GM12878 (cell line): ENCODE measurements around the gene HERC2. TPM values are rescaled to one million over a fixed set of nuclear protein-coding genes. Genes with fewer than 3 reads are reported as not detected.
"Not testable (repeated sequence)": the region's sequence is repeated elsewhere in the genome, so short reads cannot be mapped to it uniquely, and the experiment has no call there.

ENCODE experiments used
- ATAC-seq: fragments of 200-7000 bp; cut with Tn5 transposase; 3 replicates; pipeline ENCODE4 v1.9.1; 2020; ENCODE audit warnings: mild to moderate bottlenecking, moderate library complexity
- BruUV-seq: library from RNA; stranded (reverse); fragments of 400-500 nt; replicated peaks from 2 replicates; lab custom pipeline; 2021; lab: Mats Ljungman, UMichigan
- CTCF ChIA-PET: fragments of 300-600 bp; sonication (Branson Sonifier 250); formaldehyde crosslinking; extraction: SDS; loops from one replicate; lab custom pipeline; 2021; ENCODE audit warnings: inconsistent platforms; lab: Yijun Ruan, JAX
- POLR2A ChIA-PET: fragments of 350-600 bp; formaldehyde crosslinking; extraction: SDS; loops from one replicate; lab custom pipeline; 2021; ENCODE audit warnings: inconsistent platforms; lab: Charles Lee
- RAD21 ChIA-PET: fragments of 300-600 bp; sonication (Branson Sonifier 250); formaldehyde crosslinking; loops from one replicate; lab custom pipeline; 2023; ENCODE audit warnings: antibody characterized with exemption; ENCODE audit not compliant: unreplicated experiment; lab: Charles Lee
- SMC1A ChIA-PET: fragments of 300-600 bp; sonication (Branson Sonifier 250); formaldehyde crosslinking; loops from one replicate; lab custom pipeline; 2023; ENCODE audit not compliant: unreplicated experiment, uncharacterized antibody; lab: Charles Lee
- DNase-seq: peaks from one replicate; pipeline ENCODE4 v3.0.0-alpha.2; 2011; ENCODE audit warnings: low read depth, low spot score
- FAIRE-seq: peaks from 3 replicates; lab custom pipeline; 2011; peaks lifted over from hg19 to GRCh38; lab: Jason Lieb, UNC
- H2AFZ ChIP-seq: 2 replicates; pipeline ENCODE4 v1.6.0; 2011; ENCODE audit warnings: low read depth, low read length, control low read depth; ENCODE audit not compliant: control insufficient read depth
- H3K27ac ChIP-seq: 2 replicates; pipeline ENCODE4 v1.5.1; 2011; ENCODE audit warnings: control low read depth; ENCODE audit not compliant: control insufficient read depth, insufficient read depth
- H3K27me3 ChIP-seq, 2 experiments: replicated peaks in 1 of 2; 2 replicates each; pipeline versions ENCODE4 v1.6.0 to v1.6.1; 2011; ENCODE audit warnings: low read length in 1 of 2; ENCODE audit not compliant: control insufficient read depth in 2 of 2, insufficient read depth in 2 of 2
- H3K36me3 ChIP-seq, 2 experiments: 2 replicates each; pipeline ENCODE4 v1.5.1; 2011; ENCODE audit warnings: low read length in 1 of 2; ENCODE audit not compliant: control insufficient read depth in 2 of 2, insufficient read depth in 2 of 2
- H3K4me1 ChIP-seq: 2 replicates; pipeline ENCODE4 v1.6.1; 2011; ENCODE audit warnings: mild to moderate bottlenecking, low read length, moderate library complexity, mixed read lengths; ENCODE audit not compliant: control insufficient read depth, insufficient read depth
- H3K4me2 ChIP-seq: 2 replicates; pipeline ENCODE4 v1.6.0; 2011; ENCODE audit warnings: control low read depth; ENCODE audit not compliant: control insufficient read depth, insufficient read depth
- H3K4me3 ChIP-seq: fragments of 200-600 bp; sonication (generic); 2 replicates; pipeline ENCODE4 v1.5.1; 2016
- H3K79me2 ChIP-seq: 2 replicates; pipeline ENCODE4 v1.6.0; 2011; ENCODE audit warnings: low read length; ENCODE audit not compliant: control insufficient read depth, insufficient read depth
- H3K9ac ChIP-seq: 2 replicates; pipeline ENCODE4 v1.8.0; 2011; ENCODE audit warnings: low read length, control low read depth, mixed read lengths; ENCODE audit not compliant: control insufficient read depth, insufficient read depth
- H3K9me3 ChIP-seq: replicated peaks from 3 replicates; pipeline ENCODE4 v1.5.1; 2011; ENCODE audit warnings: mild to moderate bottlenecking, low read length; ENCODE audit not compliant: control insufficient read depth, insufficient read depth
- H4K20me1 ChIP-seq: 2 replicates; pipeline ENCODE4 v1.6.0; 2011; ENCODE audit not compliant: control insufficient read depth, insufficient read depth
- NRF1 ChIP-seq: conservative IDR thresholded peaks from 2 replicates; pipeline ENCODE4 v1.6.1; 2011; ENCODE audit warnings: mild to moderate bottlenecking, low read depth, low read length, improper control_type of control experiment
- SUZ12 ChIP-seq: fragments of 200-600 bp; sonication (generic); IDR thresholded peaks from one replicate; pipeline ENCODE4 v1.6.1; 2018; ENCODE audit warnings: antibody characterized with exemption, mild to moderate bottlenecking; ENCODE audit not compliant: unreplicated experiment
- WGBS: methylation state at CpG from one replicate; pipeline ENCODE4 v1.1.6; 2016; ENCODE audit warnings: low lambda C conversion rate; ENCODE audit not compliant: insufficient replicate concordance, insufficient coverage; ENCODE audit errors: missing lambda C conversion rate; 5-methylcytosine and 5-hydroxymethylcytosine counted together
- in situ Hi-C: fragments of 300-500 bp; cut with MboI; formaldehyde crosslinking; loops from 9 replicates; pipeline ENCODE4 v1.14.3; 2018; ENCODE audit warnings: mixed read lengths
- intact Hi-C: fragments of 100-400 bp; cut with micrococcal nuclease; formaldehyde crosslinking; loops from one replicate; pipeline ENCODE4 v1.14.2; 2022; ENCODE audit not compliant: unreplicated experiment
- polyA plus RNA-seq, 11 experiments: library from polyadenylated mRNA; depleted of rRNA in 4 of 11; unstranded in 6 of 11; stranded (reverse) in 5 of 11; fragments of >200 nt; fragmentation: Nextera tagmentation in 4 of 11; fragmentation: Illumina TruSeq in 1 of 11; extraction: Ambion mirVana in 4 of 11; extraction: Trizol in 1 of 11; gene quantifications; 1 replicate in 1 of 11; 2 replicates in 10 of 11; pipeline versions ENCODE4 v1.2.1 to v1.2.3, GENCODE V29; 2011 to 2016; ENCODE audit warnings: inconsistent platforms in 2 of 11, missing spikeins in 2 of 11, low read depth in 1 of 11
- total RNA-seq, 4 experiments: library from RNA; depleted of rRNA in 3 of 4; stranded (reverse); fragments of >200 nt in 3 of 4; fragmentation: Illumina TruSeq in 1 of 4; extraction: Trizol in 1 of 4; gene quantifications; 2 replicates each; pipeline versions ENCODE4 v1.2.1 to v1.2.3, GENCODE V29; 2013 to 2021
- TF ChIP-seq, protein P1 (sequence below): fragments of 450-650 bp; IDR thresholded peaks from 2 replicates; pipeline ENCODE4 v1.6.1; 2016; ENCODE audit warnings: mild to moderate bottlenecking
- TF ChIP-seq, protein P2 (sequence below): IDR thresholded peaks from 2 replicates; pipeline ENCODE4 v1.6.1; 2011; ENCODE audit warnings: borderline replicate concordance, low read depth, mild to moderate bottlenecking, moderate library complexity, low read length; ENCODE audit not compliant: insufficient read depth, poor library complexity, severe bottlenecking

Gene HERC2
- total and polyA plus RNA-seq, 10 of the 15 experiments (the other 5 are each of a cell fraction or from before 2014, with no cell fraction given): 6.1 to 39.0 (median 24.0) TPM

DNA sequence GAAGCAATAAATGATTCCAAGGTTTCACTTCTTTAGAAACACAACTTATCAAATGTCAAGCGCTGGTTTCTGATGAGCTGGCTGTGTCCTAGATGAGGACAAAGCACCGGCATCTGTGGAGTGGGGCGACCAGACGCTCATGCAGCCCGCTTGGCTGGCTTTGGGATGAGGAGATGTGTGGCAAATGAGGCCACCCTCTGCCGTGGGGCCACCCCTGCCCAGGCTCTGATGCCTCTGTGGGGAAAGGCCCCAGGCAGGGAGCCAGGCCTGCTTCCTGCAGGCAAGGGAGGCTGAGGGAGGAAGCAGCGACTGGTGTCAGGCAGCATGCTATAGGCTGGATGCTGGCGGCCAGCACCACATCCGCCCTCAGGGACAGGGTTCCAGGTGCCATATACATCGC is 102.9 kb downstream of the HERC2 start:
- Histone ChIP-seq H2AFZ (no peak overlapping the region), H3K36me3 (peaks cover 5 to 9% of the 10 kb centered on the region in 2 experiments; a peak in 3 of 4 replicates), H3K79me2 (no peaks in the 10 kb centered on the region), H3K4me2 (no peak overlapping the region), H3K4me1 (no peaks in the 10 kb centered on the region), H3K9ac (no peak overlapping the region), H4K20me1 (no peaks in the 10 kb centered on the region), H3K4me3 (no peak overlapping the region), H3K9me3 (no peaks in the 10 kb centered on the region), H3K27ac (no peak overlapping the region), H3K27me3 (no peaks in the 10 kb centered on the region)
- ChIA-PET SMC1A (no interaction called here), CTCF (no interaction called here), POLR2A (no interaction called here), RAD21 (no interaction called here)
- TF ChIP-seq NRF1 (no peak), SUZ12 (no peak)
- TF ChIP-seq, protein P1, sequence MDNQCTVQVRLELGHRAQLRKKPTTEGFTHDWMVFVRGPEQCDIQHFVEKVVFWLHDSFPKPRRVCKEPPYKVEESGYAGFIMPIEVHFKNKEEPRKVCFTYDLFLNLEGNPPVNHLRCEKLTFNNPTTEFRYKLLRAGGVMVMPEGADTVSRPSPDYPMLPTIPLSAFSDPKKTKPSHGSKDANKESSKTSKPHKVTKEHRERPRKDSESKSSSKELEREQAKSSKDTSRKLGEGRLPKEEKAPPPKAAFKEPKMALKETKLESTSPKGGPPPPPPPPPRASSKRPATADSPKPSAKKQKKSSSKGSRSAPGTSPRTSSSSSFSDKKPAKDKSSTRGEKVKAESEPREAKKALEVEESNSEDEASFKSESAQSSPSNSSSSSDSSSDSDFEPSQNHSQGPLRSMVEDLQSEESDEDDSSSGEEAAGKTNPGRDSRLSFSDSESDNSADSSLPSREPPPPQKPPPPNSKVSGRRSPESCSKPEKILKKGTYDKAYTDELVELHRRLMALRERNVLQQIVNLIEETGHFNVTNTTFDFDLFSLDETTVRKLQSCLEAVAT: no peak
- WGBS: 97% methylated on average over 10 of the region's 10 CpGs
- no peak for ATAC-seq
- in situ Hi-C loops (no loop called here), intact Hi-C loops (no loop called here)
- DNase-seq: no peak
- BruUV-seq: no TSS peak
- no peak for FAIRE-seq

DNA sequence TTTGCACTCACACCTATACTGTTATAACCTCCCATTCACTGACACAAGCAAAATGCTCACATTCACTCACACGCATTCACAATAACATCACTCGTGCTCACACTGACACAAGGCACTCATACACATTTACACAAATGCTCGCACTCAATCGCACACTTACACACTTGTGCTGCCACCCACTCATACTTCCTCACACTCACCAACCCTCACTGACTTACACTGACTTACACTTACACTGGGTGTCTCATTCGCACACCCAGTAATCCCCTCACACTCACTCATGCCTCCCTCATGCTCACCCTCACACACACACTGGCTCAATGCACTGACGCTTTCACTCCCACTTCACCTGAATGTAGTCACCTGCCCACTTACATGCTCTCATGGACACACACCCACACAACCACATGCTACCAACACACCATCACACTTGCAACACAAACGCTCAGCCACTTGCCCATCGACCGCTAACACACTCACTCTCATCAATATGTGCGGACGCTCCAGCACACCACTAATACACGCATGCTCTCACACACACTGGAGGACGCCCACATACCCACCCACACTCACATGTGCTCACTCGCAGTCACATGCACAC is 104.9 kb downstream of the HERC2 start:
- POLR2A ChIA-PET, H3K27me3 ChIP-seq, H3K79me2 ChIP-seq, DNase-seq, in situ Hi-C loops, H3K9ac ChIP-seq, SMC1A ChIA-PET, CTCF ChIA-PET, intact Hi-C loops, H2AFZ ChIP-seq, H3K9me3 ChIP-seq, BruUV-seq, H3K27ac ChIP-seq, H3K4me3 ChIP-seq, H3K36me3 ChIP-seq, H3K4me1 ChIP-seq, ATAC-seq, H4K20me1 ChIP-seq, RAD21 ChIA-PET, FAIRE-seq, H3K4me2 ChIP-seq: not testable (repeated sequence)
- TF ChIP-seq, protein P2, sequence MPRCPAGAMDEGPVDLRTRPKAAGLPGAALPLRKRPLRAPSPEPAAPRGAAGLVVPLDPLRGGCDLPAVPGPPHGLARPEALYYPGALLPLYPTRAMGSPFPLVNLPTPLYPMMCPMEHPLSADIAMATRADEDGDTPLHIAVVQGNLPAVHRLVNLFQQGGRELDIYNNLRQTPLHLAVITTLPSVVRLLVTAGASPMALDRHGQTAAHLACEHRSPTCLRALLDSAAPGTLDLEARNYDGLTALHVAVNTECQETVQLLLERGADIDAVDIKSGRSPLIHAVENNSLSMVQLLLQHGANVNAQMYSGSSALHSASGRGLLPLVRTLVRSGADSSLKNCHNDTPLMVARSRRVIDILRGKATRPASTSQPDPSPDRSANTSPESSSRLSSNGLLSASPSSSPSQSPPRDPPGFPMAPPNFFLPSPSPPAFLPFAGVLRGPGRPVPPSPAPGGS: peak; percentile 12
- WGBS: 99% methylated on average over 12 of the region's 14 CpGs

DNA sequence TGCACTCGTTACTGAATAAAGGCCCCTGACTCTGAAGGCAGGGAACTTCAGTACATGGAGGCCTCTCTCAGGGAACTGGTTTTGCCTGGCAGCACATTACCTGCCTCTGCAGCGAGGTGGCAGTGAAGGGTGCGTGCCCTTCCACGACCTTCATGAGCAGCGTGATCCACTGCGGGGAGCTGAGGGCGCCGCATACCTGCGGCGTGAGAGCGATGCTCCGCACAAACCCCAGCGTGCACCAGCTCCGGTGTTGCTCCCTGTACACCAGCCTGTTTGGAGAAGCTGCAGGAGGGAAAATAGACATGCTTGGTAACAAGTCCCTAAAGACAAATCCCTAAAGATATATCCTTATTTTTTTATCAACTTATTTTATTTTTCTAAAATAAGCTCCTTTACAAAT is 106.5 kb downstream of the HERC2 start:
- not testable (repeated sequence) for H3K79me2 ChIP-seq, H3K9me3 ChIP-seq
- CTCF ChIA-PET: interaction anchor here (0.7 kb wide), 1 partner anchor 89 kb away, joined by 3 read pairs; no protein-coding TSS in a partner anchor

More for the DNA sequence above, 106.5 kb downstream of the HERC2 start:
- H3K27ac ChIP-seq, H4K20me1 ChIP-seq, POLR2A ChIA-PET, intact Hi-C loops, H3K27me3 ChIP-seq, ATAC-seq, RAD21 ChIA-PET, H3K4me1 ChIP-seq, H3K36me3 ChIP-seq, H3K9ac ChIP-seq, FAIRE-seq, H3K4me3 ChIP-seq, H2AFZ ChIP-seq, BruUV-seq, H3K4me2 ChIP-seq, DNase-seq, in situ Hi-C loops: not testable (repeated sequence)
- WGBS: 100% methylated on average over 7 of the region's 14 CpGs
- SMC1A ChIA-PET: interaction anchor here (0.6 to 1.1 kb wide), 2 partner anchors 15 to 31 kb away, joined by 3 read pairs; no protein-coding TSS in a partner anchor
